Type B pancreatic cell (in vitro differentiated cells): Measurements from ENCODE around the gene ELL3. TPM values are rescaled to one million over a fixed set of nuclear protein-coding genes. Genes with fewer than 3 reads are reported as not detected.

ENCODE experiments used
- DNase-seq: peaks from one replicate; pipeline ENCODE4 v3.0.0; 2021; ENCODE audit warnings: mixed read lengths; ENCODE audit not compliant: unreplicated experiment; ENCODE audit errors: extremely low spot score
- H3K27ac Mint-ChIP-seq: 2 replicates; pipeline ENCODE4 v1.8.0; 2021; ENCODE audit warnings: mild to moderate bottlenecking, mixed read lengths
- H3K27me3 Mint-ChIP-seq: 2 replicates; pipeline ENCODE4 v1.8.0; 2021; ENCODE audit warnings: mixed read lengths
- H3K36me3 Mint-ChIP-seq: 2 replicates; pipeline ENCODE4 v1.8.0; 2021; ENCODE audit warnings: mixed read lengths
- H3K4me1 Mint-ChIP-seq: one replicate; pipeline ENCODE4 v1.8.0; 2021; ENCODE audit warnings: mixed read lengths; ENCODE audit not compliant: unreplicated experiment
- H3K4me3 Mint-ChIP-seq: 2 replicates; pipeline ENCODE4 v1.8.0; 2021; ENCODE audit warnings: mild to moderate bottlenecking, mixed read lengths
- H3K9me3 Mint-ChIP-seq: 2 replicates; pipeline ENCODE4 v1.8.0; 2021; ENCODE audit warnings: mixed read lengths
- total RNA-seq: library from RNA; stranded (reverse); gene quantifications from 2 replicates; pipeline ENCODE4 v1.2.1, GENCODE V29; 2021; ENCODE audit warnings: low replicate concordance
- TF ChIP-seq, protein P1 (sequence below): fragments of 200-600 bp; sonication (generic); conservative IDR thresholded peaks from 2 replicates; pipeline ENCODE4 v1.5.0; 2021; ENCODE audit warnings: antibody characterized with exemption, mild to moderate bottlenecking

ELL3 gene
- total RNA-seq, 1 donor from 2014 or later: 4.1 TPM

DNA sequence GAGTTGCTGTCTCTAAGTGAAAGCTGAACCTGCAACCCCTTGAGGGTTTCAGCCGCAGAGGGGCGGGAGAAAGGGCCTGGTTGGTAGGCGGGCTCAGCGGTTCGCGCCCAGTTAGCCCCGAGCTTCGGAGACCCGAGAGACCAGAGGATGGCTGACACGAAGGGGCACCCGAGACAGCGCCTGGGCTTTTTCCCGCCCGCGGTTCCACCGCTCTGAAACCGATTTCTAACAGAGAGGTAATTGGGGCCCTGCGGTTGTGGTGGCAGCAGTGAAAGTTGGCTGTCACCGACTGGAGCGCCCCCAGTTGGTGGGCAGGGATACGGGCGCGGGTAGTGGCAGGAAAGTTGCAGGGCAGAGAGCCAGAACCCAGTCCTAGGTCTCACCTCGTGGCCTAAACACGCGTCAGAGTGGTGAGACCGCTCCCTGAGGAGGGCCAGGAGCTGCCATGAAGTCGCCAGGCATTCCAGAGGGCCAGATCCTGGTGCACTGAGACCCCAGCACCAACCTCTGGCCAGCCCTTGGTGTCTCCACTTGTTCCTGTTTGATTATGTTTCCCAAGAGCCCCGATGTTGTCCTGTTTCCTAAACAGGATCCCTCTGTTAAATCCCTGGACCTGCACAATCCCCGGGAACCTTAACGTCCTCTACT lies 625 bp upstream of the ELL3 start:
- TF ChIP-seq, protein P1, sequence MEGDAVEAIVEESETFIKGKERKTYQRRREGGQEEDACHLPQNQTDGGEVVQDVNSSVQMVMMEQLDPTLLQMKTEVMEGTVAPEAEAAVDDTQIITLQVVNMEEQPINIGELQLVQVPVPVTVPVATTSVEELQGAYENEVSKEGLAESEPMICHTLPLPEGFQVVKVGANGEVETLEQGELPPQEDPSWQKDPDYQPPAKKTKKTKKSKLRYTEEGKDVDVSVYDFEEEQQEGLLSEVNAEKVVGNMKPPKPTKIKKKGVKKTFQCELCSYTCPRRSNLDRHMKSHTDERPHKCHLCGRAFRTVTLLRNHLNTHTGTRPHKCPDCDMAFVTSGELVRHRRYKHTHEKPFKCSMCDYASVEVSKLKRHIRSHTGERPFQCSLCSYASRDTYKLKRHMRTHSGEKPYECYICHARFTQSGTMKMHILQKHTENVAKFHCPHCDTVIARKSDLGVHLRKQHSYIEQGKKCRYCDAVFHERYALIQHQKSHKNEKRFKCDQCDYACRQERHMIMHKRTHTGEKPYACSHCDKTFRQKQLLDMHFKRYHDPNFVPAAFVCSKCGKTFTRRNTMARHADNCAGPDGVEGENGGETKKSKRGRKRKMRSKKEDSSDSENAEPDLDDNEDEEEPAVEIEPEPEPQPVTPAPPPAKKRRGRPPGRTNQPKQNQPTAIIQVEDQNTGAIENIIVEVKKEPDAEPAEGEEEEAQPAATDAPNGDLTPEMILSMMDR: peak; percentile 81
- peak; percentile 82 for DNase-seq
- no peaks in the 10 kb centered on the region for H3K9me3 Mint-ChIP-seq
- peak overlapping the region; percentile 90 for H3K4me3 Mint-ChIP-seq
- H3K36me3 Mint-ChIP-seq: peaks cover 6% of the 10 kb centered on the region
- H3K27ac Mint-ChIP-seq: peak overlapping the region; percentile 87
- no peaks in the 10 kb centered on the region for H3K27me3 Mint-ChIP-seq
- H3K4me1 Mint-ChIP-seq: peaks cover 10% of the 10 kb centered on the region

DNA sequence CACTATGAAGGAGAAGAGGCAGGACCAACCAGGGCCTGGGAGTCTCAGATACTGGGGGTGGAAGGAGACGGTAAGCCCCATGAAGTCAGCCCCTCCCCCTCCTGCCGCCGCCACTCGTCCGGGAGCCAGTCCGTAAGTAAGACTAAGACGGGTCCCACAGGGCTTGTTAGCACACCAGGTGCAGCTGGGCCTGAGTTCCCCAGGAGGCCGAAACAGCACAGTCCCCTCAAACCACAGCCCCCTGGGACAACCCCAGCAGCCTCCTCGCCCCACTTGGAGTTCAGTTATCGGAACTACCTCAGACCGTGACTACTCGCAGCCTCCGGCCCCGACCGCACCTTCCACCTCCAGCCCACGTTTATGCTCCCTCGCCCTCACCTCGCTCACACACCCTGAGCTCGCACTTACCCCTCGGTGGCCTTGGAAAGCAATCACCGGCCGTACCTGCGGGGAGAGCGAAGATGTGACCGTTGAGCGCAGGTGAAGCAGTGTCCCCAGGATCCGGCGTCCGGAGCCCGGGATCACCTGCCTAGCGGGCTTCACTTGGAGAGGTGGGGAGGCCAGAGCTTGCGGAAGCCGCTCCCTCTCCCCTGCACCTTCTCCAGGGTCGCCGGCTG lies 557 bp downstream of the ELL3 start:
- TF ChIP-seq, protein P1: no peak
- no peaks in the 10 kb centered on the region for H3K9me3 Mint-ChIP-seq
- no peak for DNase-seq
- H3K27ac Mint-ChIP-seq: peak overlapping the region; percentile 87
- H3K4me1 Mint-ChIP-seq: peaks cover 14% of the 10 kb centered on the region
- H3K27me3 Mint-ChIP-seq: no peaks in the 10 kb centered on the region
- H3K36me3 Mint-ChIP-seq: peaks cover 15% of the 10 kb centered on the region
- H3K4me3 Mint-ChIP-seq: peak overlapping the region; percentile 90

DNA sequence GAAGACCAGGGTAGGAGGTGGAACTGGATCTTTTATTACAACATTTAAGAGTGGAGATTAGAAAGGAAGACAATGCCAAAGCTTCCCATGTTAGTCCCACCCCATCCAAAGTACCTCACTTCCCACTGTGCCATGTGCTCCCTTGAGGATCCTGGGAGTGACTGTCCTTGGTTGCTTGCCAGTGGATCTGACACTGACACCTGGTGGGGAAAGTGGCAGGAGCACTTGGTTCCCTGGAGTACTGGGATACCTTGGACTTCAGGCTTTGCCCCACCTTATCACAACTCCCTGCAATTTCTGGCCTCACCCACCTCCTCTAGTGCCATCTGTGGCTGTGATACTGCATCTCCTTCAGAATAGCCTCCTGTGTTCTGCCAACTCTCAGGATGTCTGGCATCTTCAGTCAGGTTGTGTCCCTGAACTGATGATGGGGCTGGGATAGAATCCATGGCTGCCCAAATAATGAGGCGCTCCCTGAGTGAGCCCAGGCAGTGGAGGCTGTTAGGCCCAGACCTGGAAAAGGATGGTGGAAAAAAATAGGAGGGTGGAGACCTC lies 1.3 kb downstream of the ELL3 start:
- H3K27me3 Mint-ChIP-seq: no peaks in the 10 kb centered on the region
- no peaks in the 10 kb centered on the region for H3K9me3 Mint-ChIP-seq
- H3K27ac Mint-ChIP-seq: peak overlapping the region; percentile 87
- peaks cover 20% of the 10 kb centered on the region for H3K36me3 Mint-ChIP-seq
- TF ChIP-seq, protein P1: peak; percentile 50
- no peak for DNase-seq
- peaks cover 14% of the 10 kb centered on the region for H3K4me1 Mint-ChIP-seq
- H3K4me3 Mint-ChIP-seq: peak overlapping the region; percentile 90

DNA sequence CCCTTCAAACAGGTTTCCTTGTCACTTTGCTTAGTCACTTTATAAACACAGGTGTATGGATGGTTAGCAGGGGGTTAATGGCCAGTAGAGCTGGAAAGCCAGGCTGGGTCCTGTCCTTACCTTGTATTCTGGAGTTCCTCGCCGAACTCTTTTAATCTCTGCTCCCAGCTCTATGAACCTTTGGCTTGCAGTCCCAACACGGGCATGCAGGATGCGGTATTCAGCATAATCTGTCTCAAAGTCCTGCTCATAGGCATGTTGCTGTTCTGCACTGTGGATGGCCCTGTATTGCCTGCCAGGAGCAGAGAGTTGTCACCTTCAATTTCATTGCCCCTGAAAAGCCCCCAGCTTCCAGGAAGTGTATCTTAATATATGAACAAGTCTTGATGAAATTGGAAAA lies 2.7 kb downstream of the ELL3 start:
- H3K36me3 Mint-ChIP-seq: peaks cover 30% of the 10 kb centered on the region
- DNase-seq: no peak
- H3K4me3 Mint-ChIP-seq: no peak overlapping the region
- H3K27me3 Mint-ChIP-seq: no peaks in the 10 kb centered on the region
- H3K9me3 Mint-ChIP-seq: no peaks in the 10 kb centered on the region
- H3K27ac Mint-ChIP-seq: peak overlapping the region; percentile 69
- TF ChIP-seq, protein P1: no peak
- H3K4me1 Mint-ChIP-seq: peaks cover 14% of the 10 kb centered on the region

DNA sequence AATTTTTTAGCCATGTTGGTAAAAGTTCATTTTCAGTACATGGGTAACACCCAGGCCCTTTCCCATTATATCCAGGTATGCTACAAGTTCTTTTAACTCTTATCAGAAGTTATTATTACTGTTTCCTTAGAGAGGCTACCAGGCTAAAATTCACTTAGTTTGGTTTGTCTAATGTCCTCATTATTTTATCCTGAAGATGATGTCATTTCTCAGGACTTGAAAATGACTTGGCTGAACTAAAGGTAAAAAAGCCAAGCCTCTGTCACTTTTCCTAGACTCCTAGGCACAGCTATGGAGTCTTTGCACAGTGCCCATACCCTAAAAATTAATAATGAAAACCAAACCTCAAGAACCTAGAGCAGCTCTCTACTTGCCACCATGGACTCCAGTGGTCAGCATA lies 4.1 kb downstream of the ELL3 start:
- no peak for DNase-seq
- TF ChIP-seq, protein P1: no peak
- Mint-ChIP-seq H3K4me3 (no peak overlapping the region), H3K4me1 (peaks cover 13% of the 10 kb centered on the region), H3K36me3 (peaks cover 40% of the 10 kb centered on the region), H3K27me3 (no peaks in the 10 kb centered on the region), H3K27ac (peak overlapping the region; percentile 99), H3K9me3 (no peaks in the 10 kb centered on the region)
